GM21717 (cell line): Measurements from ENCODE around the gene MRPL30.
"Not testable (repeated sequence)": the region's sequence is repeated elsewhere in the genome, so short reads cannot be mapped to it uniquely, and the experiment has no call there.

ENCODE experiments used
- ATAC-seq: cut with Tn5 transposase; IDR thresholded peaks from one replicate; pipeline ENCODE4 v1.9.1; 2021; ENCODE audit warnings: mild to moderate bottlenecking, moderate library complexity; ENCODE audit not compliant: unreplicated experiment

The MRPL30 gene

GRCh38 chr2:99183025-99183424 lies 2.0 kb downstream of the MRPL30 start:
- no peak for ATAC-seq

GRCh38 chr2:99184811-99185210 lies 3.8 kb downstream of the MRPL30 start:
- ATAC-seq, result no peak

- ATAC-seq, result no peak
Observed at GRCh38 chr2:99187011-99187410, 6.0 kb downstream of the MRPL30 start.

GRCh38 chr2:99188357-99188756 lies 7.4 kb downstream of the MRPL30 start:
- ATAC-seq, result no peak

- ATAC-seq, result no peak
Observed at GRCh38 chr2:99190548-99190947, 9.6 kb downstream of the MRPL30 start.

GRCh38 chr2:99192364-99192763 lies 11.4 kb downstream of the MRPL30 start:
- ATAC-seq, result not testable (repeated sequence)

- no peak for ATAC-seq
Observed at GRCh38 chr2:99198103-99198841, 17.3 kb downstream of the MRPL30 start.

- ATAC-seq, result no peak
Observed at GRCh38 chr2:99200076-99200800, 19.3 kb downstream of the MRPL30 start.

- no peak for ATAC-seq
Observed at GRCh38 chr2:99201959-99202678, 21.1 kb downstream of the MRPL30 start.

GRCh38 chr2:99205491-99205890 lies 24.5 kb downstream of the MRPL30 start:
- ATAC-seq, result no peak

GRCh38 chr2:99216096-99216495 lies 35.1 kb downstream of the MRPL30 start:
- ATAC-seq, result no peak

GRCh38 chr2:99217929-99218501 lies 37.0 kb downstream of the MRPL30 start:
- ATAC-seq, result no peak

GRCh38 chr2:99233177-99233576 lies 52.2 kb downstream of the MRPL30 start:
- not testable (repeated sequence) for ATAC-seq

GRCh38 chr2:99238599-99238998 lies 57.6 kb downstream of the MRPL30 start:
- no peak for ATAC-seq

GRCh38 chr2:99240431-99240830 lies 59.4 kb downstream of the MRPL30 start:
- no peak for ATAC-seq

GRCh38 chr2:99242151-99242550 lies 61.2 kb downstream of the MRPL30 start:
- ATAC-seq, result no peak
